GM19455 (cell line): ENCODE results near the gene CNNM2.
"Not testable (repeated sequence)": the region's sequence is repeated elsewhere in the genome, so short reads cannot be mapped to it uniquely, and the experiment has no call there.

Experiments
- ATAC-seq: cut with Tn5 transposase; IDR thresholded peaks from one replicate; pipeline ENCODE4 v1.9.1; 2021; ENCODE audit not compliant: unreplicated experiment

Gene CNNM2

GRCh38 chr10:103100620-103101019, 182.5 kb downstream of the CNNM2 start:
- no peak for ATAC-seq

- no peak for ATAC-seq
Observed at GRCh38 chr10:103102195-103102594, 184.1 kb downstream of the CNNM2 start.

GRCh38 chr10:103103989-103104388, 185.9 kb downstream of the CNNM2 start:
- no peak for ATAC-seq

GRCh38 chr10:103104721-103105120, 186.6 kb downstream of the CNNM2 start:
- ATAC-seq, result no peak

- ATAC-seq, result no peak
Observed at GRCh38 chr10:103105462-103105861, 187.4 kb downstream of the CNNM2 start.

- ATAC-seq, result no peak
Observed at GRCh38 chr10:103106539-103106938, 188.4 kb downstream of the CNNM2 start.

- no peak for ATAC-seq
Observed at GRCh38 chr10:103109821-103110220, 191.7 kb downstream of the CNNM2 start.

- no peak for ATAC-seq
Observed at GRCh38 chr10:103110407-103110806, 192.3 kb downstream of the CNNM2 start.

- peak; percentile 69 for ATAC-seq
Observed at GRCh38 chr10:103111031-103111917, 193.2 kb downstream of the CNNM2 start.

GRCh38 chr10:103111918-103112877, 194.1 kb downstream of the CNNM2 start:
- ATAC-seq, result no peak

GRCh38 chr10:103114876-103115275, 196.8 kb downstream of the CNNM2 start:
- ATAC-seq, result no peak

GRCh38 chr10:103117247-103117646, 199.2 kb downstream of the CNNM2 start:
- ATAC-seq, result no peak

GRCh38 chr10:103120546-103120945, 202.5 kb downstream of the CNNM2 start:
- ATAC-seq, result no peak

- ATAC-seq, result no peak
Observed at GRCh38 chr10:103120977-103121735, 203.1 kb downstream of the CNNM2 start.

- no peak for ATAC-seq
Observed at GRCh38 chr10:103123282-103124024, 205.4 kb downstream of the CNNM2 start.

- no peak for ATAC-seq
Observed at GRCh38 chr10:103124420-103125096, 206.5 kb downstream of the CNNM2 start.

- peak; percentile 88 for ATAC-seq
Observed at GRCh38 chr10:103125323-103126267, 207.5 kb downstream of the CNNM2 start.

GRCh38 chr10:103127241-103127640, 209.1 kb downstream of the CNNM2 start:
- no peak for ATAC-seq

- ATAC-seq, result not testable (repeated sequence)
Observed at GRCh38 chr10:103130180-103130579, 212.1 kb downstream of the CNNM2 start.
